SU-DHL-6 (cell line): Measurements from ENCODE around the gene LINGO3.

ENCODE experiments used
- H2AFZ ChIP-seq: fragments of 200-600 bp; sonication (generic); 2 replicates; pipeline ENCODE4 v1.6.1; 2014; ENCODE audit warnings: low read depth, mild to moderate bottlenecking, moderate library complexity, mixed read lengths, antibody characterized with exemption, low read length; ENCODE audit not compliant: severe bottlenecking
- H3F3A ChIP-seq: fragments of 200-600 bp; shearing (Covaris generic); 2 replicates; pipeline ENCODE4 v1.6.0; 2016; ENCODE audit warnings: antibody characterized with exemption, mild to moderate bottlenecking; ENCODE audit not compliant: insufficient read depth
- H3K27ac ChIP-seq: fragments of 200-600 bp; sonication (generic); 2 replicates; pipeline ENCODE4 v1.5.1; 2016; ENCODE audit warnings: low read depth, mild to moderate bottlenecking, low read length, moderate library complexity, mixed read lengths
- H3K27me3 ChIP-seq: fragments of 200-600 bp; sonication (generic), shearing (Covaris generic); 2 replicates; pipeline ENCODE4 v1.6.0; 2014; ENCODE audit warnings: mild to moderate bottlenecking, low read length
- H3K36me3 ChIP-seq: fragments of 200-600 bp; sonication (generic); 2 replicates; pipeline ENCODE4 v1.6.1; 2014; ENCODE audit warnings: mild to moderate bottlenecking, low read length, mixed read lengths
- H3K4me2 ChIP-seq: fragments of 300-600, 200-600 bp; shearing (Covaris generic), sonication (generic); 2 replicates; pipeline ENCODE4 v1.6.0; 2014; ENCODE audit warnings: low read length, low read depth, mild to moderate bottlenecking; ENCODE audit not compliant: poor library complexity, severe bottlenecking
- H3K4me3 ChIP-seq: fragments of 200-600 bp; sonication (generic); 2 replicates; pipeline ENCODE4 v1.5.1; 2014; ENCODE audit warnings: antibody characterized with exemption, low read length, mild to moderate bottlenecking, mixed read lengths; ENCODE audit not compliant: insufficient read depth, poor library complexity, severe bottlenecking
- H3K79me2 ChIP-seq: fragments of 200-600 bp; sonication (generic); 2 replicates; pipeline ENCODE4 v1.6.1; 2014; ENCODE audit warnings: mild to moderate bottlenecking, low read length, moderate library complexity; ENCODE audit not compliant: insufficient read depth
- H3K9ac ChIP-seq: fragments of 200-600 bp; sonication (generic); 2 replicates; pipeline ENCODE4 v1.7.0; 2014; ENCODE audit warnings: mild to moderate bottlenecking, low read length
- H3K9me2 ChIP-seq: fragments of 200-600 bp; sonication (generic); replicated peaks from 2 replicates; pipeline ENCODE4 v1.6.1; 2014; ENCODE audit warnings: low read length; ENCODE audit not compliant: insufficient read depth
- H3K9me3 ChIP-seq: fragments of 200-600 bp; sonication (generic); 2 replicates; pipeline ENCODE4 v1.6.1; 2014; ENCODE audit warnings: low read length, mixed read lengths; ENCODE audit not compliant: insufficient read depth
- H4K20me1 ChIP-seq: fragments of 200-600 bp; sonication (generic); 2 replicates; pipeline ENCODE4 v1.6.1; 2014; ENCODE audit warnings: low read depth, mild to moderate bottlenecking, antibody characterized with exemption, low read length, moderate library complexity, mixed read lengths
- EZH2phosphoT487 ChIP-seq: fragments of 200-600 bp; sonication (generic), shearing (Covaris generic); conservative IDR thresholded peaks from 2 replicates; pipeline ENCODE4 v1.6.1; 2018; ENCODE audit warnings: mild to moderate bottlenecking, antibody characterized with exemption, low read length, moderate library complexity, mixed read lengths
- TF ChIP-seq, protein P1 (sequence below): fragments of 200-600 bp; sonication (generic); IDR thresholded peaks from one replicate; pipeline ENCODE4 v1.5.1; 2017; ENCODE audit warnings: antibody characterized with exemption, mild to moderate bottlenecking, low read length, moderate library complexity; ENCODE audit not compliant: insufficient read depth, poor library complexity, severe bottlenecking

Gene LINGO3

DNA sequence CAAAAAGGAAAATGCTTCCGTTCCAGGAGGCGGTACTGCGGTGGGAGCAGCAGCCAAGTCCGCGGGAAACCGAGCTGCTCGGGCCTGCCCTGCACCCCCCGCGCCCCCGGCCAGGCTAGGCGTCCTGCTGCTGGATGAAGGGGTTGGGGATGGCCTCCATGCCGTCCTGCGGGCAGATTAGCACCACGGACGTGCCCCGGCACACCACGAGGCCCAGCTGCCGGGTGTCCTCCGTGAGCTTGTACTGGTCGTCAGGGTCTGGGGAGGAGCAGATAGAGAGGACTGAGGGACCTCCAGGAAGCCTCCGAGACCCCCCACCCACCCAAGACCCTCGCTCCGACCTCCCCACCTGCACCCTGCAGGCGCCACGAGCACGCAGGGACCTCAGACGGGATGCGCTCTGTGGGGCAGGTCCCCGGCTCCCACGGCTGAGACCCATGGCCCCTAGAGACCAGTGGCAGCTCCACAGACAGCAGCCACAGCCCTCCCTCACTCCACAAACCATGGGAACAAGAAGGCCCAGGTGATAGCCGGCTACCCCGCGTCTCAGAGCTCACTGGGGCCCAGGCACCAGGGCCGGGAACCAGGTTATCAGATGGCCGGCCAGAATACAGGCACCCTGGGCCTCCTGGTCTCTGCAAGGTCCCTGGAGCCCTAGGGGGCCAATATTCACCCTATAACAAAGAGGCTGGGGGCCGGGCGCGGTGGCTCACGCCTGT, 13.8 kb upstream of the LINGO3 start:
- Histone ChIP-seq H4K20me1 (no peaks in the 10 kb centered on the region), H2AFZ (no peak overlapping the region), H3K9ac (no peak overlapping the region), H3K36me3 (no peaks in the 10 kb centered on the region), H3K4me3 (no peak overlapping the region), H3K9me3 (no peaks in the 10 kb centered on the region), H3K27ac (no peak overlapping the region), H3K4me2 (no peak overlapping the region), H3F3A (peaks cover 5% of the 10 kb centered on the region; the same call in 1 of the 2 replicates), H3K79me2 (peaks cover 10% of the 10 kb centered on the region), H3K27me3 (no peaks in the 10 kb centered on the region), H3K9me2 (no peaks in the 10 kb centered on the region)
- no peak for TF ChIP-seq EZH2phosphoT487
- TF ChIP-seq, protein P1, sequence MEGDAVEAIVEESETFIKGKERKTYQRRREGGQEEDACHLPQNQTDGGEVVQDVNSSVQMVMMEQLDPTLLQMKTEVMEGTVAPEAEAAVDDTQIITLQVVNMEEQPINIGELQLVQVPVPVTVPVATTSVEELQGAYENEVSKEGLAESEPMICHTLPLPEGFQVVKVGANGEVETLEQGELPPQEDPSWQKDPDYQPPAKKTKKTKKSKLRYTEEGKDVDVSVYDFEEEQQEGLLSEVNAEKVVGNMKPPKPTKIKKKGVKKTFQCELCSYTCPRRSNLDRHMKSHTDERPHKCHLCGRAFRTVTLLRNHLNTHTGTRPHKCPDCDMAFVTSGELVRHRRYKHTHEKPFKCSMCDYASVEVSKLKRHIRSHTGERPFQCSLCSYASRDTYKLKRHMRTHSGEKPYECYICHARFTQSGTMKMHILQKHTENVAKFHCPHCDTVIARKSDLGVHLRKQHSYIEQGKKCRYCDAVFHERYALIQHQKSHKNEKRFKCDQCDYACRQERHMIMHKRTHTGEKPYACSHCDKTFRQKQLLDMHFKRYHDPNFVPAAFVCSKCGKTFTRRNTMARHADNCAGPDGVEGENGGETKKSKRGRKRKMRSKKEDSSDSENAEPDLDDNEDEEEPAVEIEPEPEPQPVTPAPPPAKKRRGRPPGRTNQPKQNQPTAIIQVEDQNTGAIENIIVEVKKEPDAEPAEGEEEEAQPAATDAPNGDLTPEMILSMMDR: no peak

DNA sequence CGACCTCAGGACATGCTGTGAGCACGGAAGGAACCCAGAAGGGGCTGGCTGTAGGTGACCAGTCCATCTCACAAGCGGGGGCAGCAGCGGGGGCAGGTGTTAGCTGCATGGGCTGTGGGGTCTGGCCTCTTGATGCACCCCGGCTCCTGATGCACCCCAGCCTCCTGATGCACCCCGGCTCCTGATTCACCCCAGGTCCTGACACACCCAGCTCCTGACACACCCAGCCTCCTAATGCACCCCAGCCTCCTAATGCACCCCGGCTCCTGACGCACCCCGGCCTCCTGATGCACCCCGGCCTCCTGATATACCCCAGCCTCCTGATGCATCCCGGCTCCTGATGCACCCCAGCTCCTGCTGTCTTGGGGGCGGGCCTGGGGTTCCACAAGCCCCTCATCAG, 13.0 kb upstream of the LINGO3 start:
- Histone ChIP-seq H3F3A (peaks cover 5% of the 10 kb centered on the region; the same call in 1 of the 2 replicates), H3K36me3 (no peaks in the 10 kb centered on the region), H4K20me1 (no peaks in the 10 kb centered on the region), H3K9ac (no peak overlapping the region), H3K27ac (no peak overlapping the region), H3K4me3 (no peak overlapping the region), H3K4me2 (no peak overlapping the region), H3K27me3 (no peaks in the 10 kb centered on the region), H3K9me3 (no peaks in the 10 kb centered on the region), H2AFZ (no peak overlapping the region), H3K79me2 (0 out of 2 replicates have a peak, but pooled peaks cover 7% of the 10 kb centered on the region), H3K9me2 (no peaks in the 10 kb centered on the region)
- TF ChIP-seq, protein P1: no peak
- TF ChIP-seq EZH2phosphoT487: no peak

DNA sequence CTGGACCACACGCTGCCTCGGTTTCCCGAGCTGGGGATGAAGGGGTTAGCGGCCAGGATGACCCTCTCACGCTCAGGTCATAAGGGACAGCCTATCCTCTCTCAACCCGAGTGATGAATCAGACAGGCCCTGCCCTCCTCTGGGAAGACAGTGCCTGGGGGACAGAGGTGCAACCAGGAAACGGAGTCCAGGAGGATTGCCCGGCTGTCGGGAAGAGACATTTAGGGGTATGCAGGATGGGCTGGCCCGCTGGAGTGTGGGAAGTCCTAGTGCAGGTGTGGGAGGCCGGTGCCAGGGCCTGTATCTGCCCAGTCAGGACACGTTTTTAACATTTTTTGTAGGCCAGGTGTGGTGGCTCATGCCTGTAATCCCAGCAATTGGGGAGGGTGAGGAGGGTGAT, 12.1 kb upstream of the LINGO3 start:
- H3K36me3 ChIP-seq: no peaks in the 10 kb centered on the region
- no peaks in the 10 kb centered on the region for H3K9me2 ChIP-seq
- H3K4me3 ChIP-seq: no peak overlapping the region
- H3K27ac ChIP-seq: no peak overlapping the region
- no peak overlapping the region for H2AFZ ChIP-seq
- no peak overlapping the region for H3K4me2 ChIP-seq
- TF ChIP-seq, protein P1: no peak
- TF ChIP-seq EZH2phosphoT487: no peak
- 0 out of 2 replicates have a peak, but pooled peaks cover 6% of the 10 kb centered on the region for H3K9me3 ChIP-seq
- no peaks in the 10 kb centered on the region for H3K79me2 ChIP-seq
- no peak overlapping the region for H3K9ac ChIP-seq
- H4K20me1 ChIP-seq: no peaks in the 10 kb centered on the region
- no peaks in the 10 kb centered on the region for H3K27me3 ChIP-seq
- peaks cover 5% of the 10 kb centered on the region; the same call in 1 of the 2 replicates for H3F3A ChIP-seq
